IMR-90 (cell line): ENCODE measurements around the gene SLC4A5. TPM values are rescaled to one million over a fixed set of nuclear protein-coding genes. Genes with fewer than 3 reads are reported as not detected.

ENCODE experiments used
- ATAC-seq: fragments of 200-7000 bp; cut with Tn5 transposase; 2 replicates; pipeline ENCODE4 v1.9.1; 2020; ENCODE audit warnings: low read depth, mild to moderate bottlenecking, moderate library complexity
- BruUV-seq: library from RNA; stranded (reverse); fragments of 400-500 nt; replicated peaks from 2 replicates; lab custom pipeline; 2021; lab: Mats Ljungman, UMichigan
- CTCF ChIA-PET: fragments of 300-600 bp; formaldehyde crosslinking; extraction: SDS; loops from one replicate; lab custom pipeline; 2021; ENCODE audit warnings: antibody characterized with exemption; lab: Yijun Ruan, JAX
- POLR2A ChIA-PET: fragments of 300-600 bp; sonication (Branson Sonifier 250); formaldehyde crosslinking; loops from one replicate; lab custom pipeline; 2022; ENCODE audit warnings: antibody characterized with exemption; ENCODE audit not compliant: unreplicated experiment; lab: Charles Lee
- DNase-seq: peaks from one replicate; pipeline ENCODE4 v3.0.0; 2013
- H2AFZ ChIP-seq: replicated peaks from 2 replicates; pipeline ENCODE3; 2013; ENCODE audit warnings: low read length, mild to moderate bottlenecking; ENCODE audit not compliant: poor library complexity
- H2AK5ac ChIP-seq: 2 replicates; pipeline ENCODE4 v1.6.1; 2013; ENCODE audit warnings: low read depth, low read length, inconsistent platforms
- H2AK9ac ChIP-seq: replicated peaks from 2 replicates; pipeline ENCODE3; 2013; ENCODE audit warnings: mild to moderate bottlenecking, low read depth, low read length, moderate library complexity; ENCODE audit not compliant: poor library complexity
- H2BK120ac ChIP-seq: 2 replicates; pipeline ENCODE4 v1.6.1; 2013; ENCODE audit warnings: low read depth, low read length, inconsistent platforms
- H2BK15ac ChIP-seq: 3 replicates; pipeline ENCODE4 v1.6.1; 2013; ENCODE audit warnings: low read depth, low read length, inconsistent platforms
- H2BK20ac ChIP-seq: 2 replicates; pipeline ENCODE4 v1.6.1; 2013; ENCODE audit warnings: low read depth, mild to moderate bottlenecking, inconsistent platforms, low read length, moderate library complexity
- H2BK5ac ChIP-seq: 2 replicates; pipeline ENCODE4 v1.6.1; 2013; ENCODE audit warnings: mild to moderate bottlenecking, low read depth, low read length, inconsistent platforms; ENCODE audit not compliant: poor library complexity, severe bottlenecking
- H3K14ac ChIP-seq: replicated peaks from 2 replicates; pipeline ENCODE4 v1.6.1; 2013; ENCODE audit warnings: low read depth, low read length, inconsistent platforms
- H3K18ac ChIP-seq: 2 replicates; pipeline ENCODE4 v1.6.1; 2013; ENCODE audit warnings: low read depth, low read length, control low read depth
- H3K23ac ChIP-seq: 2 replicates; pipeline ENCODE4 v1.6.1; 2013; ENCODE audit warnings: low read depth, low read length, inconsistent platforms
- H3K27ac ChIP-seq: 2 replicates; pipeline ENCODE4 v1.5.1; 2013; ENCODE audit warnings: mild to moderate bottlenecking, control low read depth, low read length; ENCODE audit not compliant: insufficient read depth
- H3K27me3 ChIP-seq: 2 replicates; pipeline ENCODE4 v1.6.1; 2013; ENCODE audit warnings: low read length; ENCODE audit not compliant: control insufficient read depth, insufficient read depth
- H3K36me3 ChIP-seq: 2 replicates; pipeline ENCODE4 v1.6.1; 2013; ENCODE audit warnings: low read length, mixed read lengths; ENCODE audit not compliant: control insufficient read depth, insufficient read depth
- H3K4ac ChIP-seq: 2 replicates; pipeline ENCODE4 v1.6.1; 2013; ENCODE audit warnings: low read depth, low read length, inconsistent platforms
- H3K4me1 ChIP-seq: 2 replicates; pipeline ENCODE4 v1.6.1; 2013; ENCODE audit warnings: low read length, mixed read lengths; ENCODE audit not compliant: control insufficient read depth, insufficient read depth
- H3K4me2 ChIP-seq: 2 replicates; pipeline ENCODE4 v1.6.1; 2013; ENCODE audit warnings: low read depth, mild to moderate bottlenecking, control low read depth, low read length, moderate library complexity
- H3K4me3 ChIP-seq: 2 replicates; pipeline ENCODE4 v1.5.1; 2013; ENCODE audit warnings: low read depth, mild to moderate bottlenecking, control low read depth, low read length, moderate library complexity; ENCODE audit not compliant: insufficient read depth
- H3K56ac ChIP-seq: 2 replicates; pipeline ENCODE4 v1.6.1; 2013; ENCODE audit warnings: low read length, inconsistent platforms; ENCODE audit not compliant: insufficient read depth; ENCODE audit errors: extremely low read depth
- H3K79me1 ChIP-seq, 2 experiments: 2 replicates each; pipeline ENCODE4 v1.6.1; 2013; ENCODE audit warnings: low read length in 2 of 2, inconsistent platforms in 1 of 2, low read depth in 1 of 2
- H3K9ac ChIP-seq: 2 replicates; pipeline ENCODE4 v1.6.1; 2013; ENCODE audit warnings: low read depth, low read length, control low read depth
- H3K9me1 ChIP-seq: 2 replicates; pipeline ENCODE4 v1.6.1; 2013; ENCODE audit warnings: low read length, inconsistent platforms; ENCODE audit not compliant: insufficient read depth
- H3K9me3 ChIP-seq: 2 replicates; pipeline ENCODE4 v1.6.1; 2013; ENCODE audit warnings: low read length; ENCODE audit not compliant: control insufficient read depth, insufficient read depth
- H4K20me1 ChIP-seq: 2 replicates; pipeline ENCODE4 v1.6.1; 2013; ENCODE audit warnings: low read length, inconsistent platforms; ENCODE audit not compliant: insufficient read depth
- H4K5ac ChIP-seq: 2 replicates; pipeline ENCODE4 v1.6.1; 2013; ENCODE audit warnings: mild to moderate bottlenecking, low read depth, low read length, control low read depth
- H4K8ac ChIP-seq, 2 experiments: 2 replicates each; pipeline ENCODE4 v1.6.1; 2013; ENCODE audit warnings: low read depth in 2 of 2, low read length in 2 of 2, control low read depth in 1 of 2, inconsistent platforms in 1 of 2
- H4K91ac ChIP-seq: 2 replicates; pipeline ENCODE4 v1.6.1; 2013; ENCODE audit warnings: low read depth, low read length, inconsistent platforms; ENCODE audit not compliant: insufficient read depth
- CEBPB ChIP-seq: IDR thresholded peaks from 2 replicates; pipeline ENCODE4 v1.6.1; 2012; ENCODE audit warnings: low read depth, low read length, improper control_type of control experiment
- ELK1 ChIP-seq: fragments of 150-350 bp; IDR thresholded peaks from 2 replicates; pipeline ENCODE4 v1.6.1; 2016; ENCODE audit warnings: low read depth, mild to moderate bottlenecking, low read length, moderate library complexity, borderline replicate concordance
- MAFK ChIP-seq: IDR thresholded peaks from 2 replicates; pipeline ENCODE4 v1.6.1; 2012; ENCODE audit warnings: low read depth, low read length, improper control_type of control experiment
- MAZ ChIP-seq: IDR thresholded peaks from 2 replicates; pipeline ENCODE4 v1.6.1; 2012; ENCODE audit warnings: low read depth, mild to moderate bottlenecking, low read length, improper control_type of control experiment, moderate library complexity, borderline replicate concordance
- MXI1 ChIP-seq: IDR thresholded peaks from 2 replicates; pipeline ENCODE4 v1.6.1; 2012; ENCODE audit warnings: low read depth, mild to moderate bottlenecking, low read length, moderate library complexity, borderline replicate concordance
- NFE2L2 ChIP-seq: fragments of 150-350 bp; IDR thresholded peaks from 2 replicates; pipeline ENCODE4 v1.6.1; 2016; ENCODE audit warnings: low read depth, mild to moderate bottlenecking, low read length
- RCOR1 ChIP-seq: IDR thresholded peaks from 2 replicates; pipeline ENCODE4 v1.6.1; 2012; ENCODE audit warnings: mild to moderate bottlenecking, low read length, improper control_type of control experiment; ENCODE audit not compliant: insufficient replicate concordance
- USF2 ChIP-seq: fragments of 150-350 bp; IDR thresholded peaks from 2 replicates; pipeline ENCODE4 v1.6.1; 2017; ENCODE audit warnings: mild to moderate bottlenecking, antibody characterized with exemption, low read length, low read depth
- WGBS, 2 experiments: methylation state at CpG; one replicate each; pipeline versions ENCODE4 v1.1.5 to v1.1.7; 2013; ENCODE audit warnings: missing lambda C conversion rate in 2 of 2; ENCODE audit not compliant: insufficient read length in 1 of 2; ENCODE audit errors: extremely low coverage in 2 of 2; 5-methylcytosine and 5-hydroxymethylcytosine counted together
- dilution Hi-C: fragments of 300-500 bp; cut with HindIII; formaldehyde crosslinking; loops from one replicate; pipeline ENCODE4 v1.14.3; 2018; ENCODE audit warnings: low sequenced_read_pairs; ENCODE audit not compliant: unreplicated experiment
- in situ Hi-C: fragments of 300-500 bp; cut with MboI; formaldehyde crosslinking; loops from 3 replicates; pipeline ENCODE4 v1.14.3; 2019; ENCODE audit warnings: low sequenced_read_pairs, inconsistent platforms, mixed read lengths
- intact Hi-C: fragments of 100-400 bp; cut with micrococcal nuclease; formaldehyde crosslinking; loops from 2 replicates; pipeline ENCODE4 v1.10.0; 2022
- polyA plus RNA-seq, 3 experiments: library from polyadenylated mRNA; depleted of rRNA; stranded (reverse); fragments of >200 nt; gene quantifications; 2 replicates each; pipeline ENCODE4 v1.2.3, GENCODE V29; 2012; ENCODE audit warnings: low replicate concordance in 1 of 3
- total RNA-seq: library from RNA; depleted of rRNA; stranded (reverse); fragments of >200 nt; gene quantifications from 2 replicates; pipeline ENCODE4 v1.2.3, GENCODE V29; 2012

The SLC4A5 gene
- total and polyA plus RNA-seq, 2 of the 4 experiments (the other 2 are of a cell fraction): 0.18 to 0.22 TPM

GRCh38 chr2:74197049-74197448 lies 146.2 kb downstream of the SLC4A5 start:
- Histone ChIP-seq H2BK20ac (no peak overlapping the region), H3K56ac (no peak overlapping the region), H4K20me1 (peaks cover 28% of the 10 kb centered on the region), H3K4ac (no peak overlapping the region), H3K4me1 (peaks cover 5% of the 10 kb centered on the region), H2AK5ac (no peak overlapping the region), H2BK120ac (no peak overlapping the region), H3K18ac (no peak overlapping the region), H3K27me3 (no peaks in the 10 kb centered on the region), H3K23ac (no peak overlapping the region), H3K4me2 (no peak overlapping the region), H2AK9ac (no peak overlapping the region), H2AFZ (no peak overlapping the region), H3K9me1 (peaks cover 13% of the 10 kb centered on the region), H4K5ac (no peak overlapping the region), H4K91ac (no peak overlapping the region), H2BK15ac (no peak overlapping the region; the same call in 2 of the 3 replicates), H3K9ac (no peak overlapping the region), H3K4me3 (no peak overlapping the region), H2BK5ac (no peak overlapping the region), H3K27ac (no peak overlapping the region), H3K14ac (no peak overlapping the region), H3K9me3 (no peaks in the 10 kb centered on the region), H4K8ac (no peak overlapping the region), H3K36me3 (no peaks in the 10 kb centered on the region), H3K79me1 (peaks cover 3 to 27% of the 10 kb centered on the region in 2 experiments; a peak in 3 of 4 replicates)
- TF ChIP-seq CEBPB (no peak), MXI1 (no peak), RCOR1 (no peak), ELK1 (no peak), MAZ (no peak), USF2 (no peak), MAFK (no peak), NFE2L2 (no peak)
- BruUV-seq: no TSS peak
- ATAC-seq (no peak), DNase-seq (no peak)
- in situ Hi-C loops (no loop called here), dilution Hi-C loops (no loop called here), intact Hi-C loops (no loop called here)
- ChIA-PET CTCF (interaction anchor here (0.8 kb wide), 1 partner anchor 19 kb away, joined by 3 read pairs; no protein-coding TSS in a partner anchor), POLR2A (no interaction called here)
- no CpG with 5 or more reads among the region's 4 CpGs for WGBS, 2 experiments
